K562 (cell line): ENCODE data around the gene GLTP. TPM values are rescaled to one million over a fixed set of nuclear protein-coding genes. Genes with fewer than 3 reads are reported as not detected.
A peak's percentile ranks its signal among the peaks of the same experiment; 100 is the strongest.

Experiments used
- ATAC-seq: fragments of 200-7000 bp; cut with Tn5 transposase; 3 replicates; pipeline ENCODE4 v1.9.1; 2020; ENCODE audit warnings: moderate library complexity
- BruUV-seq: library from RNA; stranded (reverse); fragments of 400-500 nt; replicated peaks from 2 replicates; lab custom pipeline; 2021; lab: Mats Ljungman, UMichigan
- CTCF ChIA-PET: fragments of 300-600 bp; formaldehyde crosslinking; extraction: SDS; loops from one replicate; lab custom pipeline; 2021; ENCODE audit warnings: low intra/inter-chr PET ratio; lab: Yijun Ruan, JAX
- POLR2A ChIA-PET: fragments of 300-600, 350-650 bp; sonication (Branson Sonifier 250); formaldehyde crosslinking; extraction: SDS; loops from one replicate; lab custom pipeline; 2021; ENCODE audit warnings: antibody characterized with exemption, inconsistent platforms; lab: Yijun Ruan, JAX
- DNase-seq, 4 experiments: peaks; one replicate each; pipeline versions ENCODE4 v3.0.0 to v3.0.0-alpha.2; 2011 to 2018; ENCODE audit warnings: low spot score in 3 of 4, mixed read lengths in 3 of 4; ENCODE audit errors: extremely low read depth in 1 of 4
- FAIRE-seq: peaks from 2 replicates; lab custom pipeline; 2011; peaks lifted over from hg19 to GRCh38; lab: Jason Lieb, UNC
- H2AFZ ChIP-seq: 2 replicates; pipeline ENCODE4 v1.6.0; 2011; ENCODE audit warnings: low read depth, low read length, control low read depth, inconsistent platforms
- H3K27ac ChIP-seq: fragments of 200-600 bp; 3 replicates; pipeline ENCODE4 v1.8.0; 2011; ENCODE audit warnings: low read depth, mild to moderate bottlenecking, control low read depth, inconsistent platforms, low read length, moderate library complexity, mixed read lengths; ENCODE audit errors: extremely low read depth
- H3K27me3 ChIP-seq, 2 experiments: fragments of 300-600 bp in 1 of 2; 2 replicates in 1 of 2; 3 replicates in 1 of 2; pipeline versions ENCODE4 v1.6.0 to v1.8.0; 2011; ENCODE audit warnings: inconsistent platforms in 2 of 2, low read length in 2 of 2, mild to moderate bottlenecking in 1 of 2, mixed read lengths in 1 of 2, moderate library complexity in 1 of 2; ENCODE audit not compliant: control insufficient read depth in 2 of 2, insufficient read depth in 2 of 2
- H3K36me3 ChIP-seq: fragments of 300-600 bp; 3 replicates; pipeline ENCODE4 v1.8.0; 2011; ENCODE audit warnings: mild to moderate bottlenecking, low read length, inconsistent platforms; ENCODE audit not compliant: control insufficient read depth, insufficient read depth
- H3K4me1 ChIP-seq, 2 experiments: fragments of 200-600 bp in 1 of 2; replicated peaks in 1 of 2; 2 replicates in 1 of 2; 3 replicates in 1 of 2; pipeline versions ENCODE4 v1.5.1 to v1.8.0; 2011; ENCODE audit warnings: inconsistent platforms in 2 of 2, low read length in 2 of 2, mild to moderate bottlenecking in 1 of 2, mixed read lengths in 1 of 2, moderate library complexity in 1 of 2; ENCODE audit not compliant: control insufficient read depth in 2 of 2, insufficient read depth in 2 of 2
- H3K4me2 ChIP-seq: 2 replicates; pipeline ENCODE4 v1.6.1; 2011; ENCODE audit warnings: low read length, control low read depth, inconsistent platforms, mixed read lengths; ENCODE audit not compliant: insufficient read depth
- H3K4me3 ChIP-seq: fragments of 200-600 bp; sonication (generic), shearing (Covaris generic); 2 replicates; pipeline ENCODE4 v1.5.1; 2016; ENCODE audit warnings: control low read depth, inconsistent platforms
- H3K79me2 ChIP-seq: fragments of 200-600 bp; 3 replicates; pipeline ENCODE4 v1.8.0; 2011; ENCODE audit warnings: low read length, inconsistent platforms; ENCODE audit not compliant: control insufficient read depth, insufficient read depth
- H3K9ac ChIP-seq, 2 experiments: 2 replicates each; pipeline versions ENCODE4 v1.6.0 to v1.6.1; 2011; ENCODE audit warnings: low read depth in 2 of 2, low read length in 2 of 2, control low read depth in 1 of 2, inconsistent platforms in 1 of 2, mild to moderate bottlenecking in 1 of 2, mixed read lengths in 1 of 2; ENCODE audit not compliant: insufficient read depth in 1 of 2
- H3K9me1 ChIP-seq: one replicate; pipeline ENCODE4 v1.6.0; 2011; ENCODE audit warnings: inconsistent platforms, mild to moderate bottlenecking, low read length, moderate library complexity; ENCODE audit not compliant: control insufficient read depth, insufficient read depth
- H3K9me3 ChIP-seq: replicated peaks from 2 replicates; pipeline ENCODE4 v1.5.1; 2011; ENCODE audit warnings: low read depth, low read length, inconsistent platforms; ENCODE audit not compliant: control insufficient read depth, insufficient read depth
- H4K20me1 ChIP-seq: replicated peaks from 2 replicates; pipeline ENCODE4 v1.6.1; 2011; ENCODE audit warnings: low read length, inconsistent platforms, mixed read lengths; ENCODE audit not compliant: control insufficient read depth, insufficient read depth
- NCOA4 ChIP-seq: fragments of 450-650 bp; IDR thresholded peaks from 2 replicates; pipeline ENCODE4 v1.6.1; 2018; ENCODE audit warnings: mild to moderate bottlenecking; ENCODE audit not compliant: partially characterized antibody
- WGBS: fragments of 100-300 bp; shearing (Covaris generic); methylation state at CpG from one replicate; pipeline ENCODE4 v1.1.6; 2016; ENCODE audit warnings: low coverage, mixed read lengths; ENCODE audit not compliant: insufficient coverage; ENCODE audit errors: missing lambda C conversion rate; 5-methylcytosine and 5-hydroxymethylcytosine counted together
- in situ Hi-C: fragments of 300-500 bp; cut with MboI; formaldehyde crosslinking; loops from 4 replicates; pipeline ENCODE4 v1.15.0; 2018; ENCODE audit warnings: inconsistent platforms, mixed read lengths
- intact Hi-C: fragments of 100-400 bp; cut with micrococcal nuclease; formaldehyde crosslinking; loops from 2 replicates; pipeline ENCODE4 v1.14.2; 2022
- polyA plus RNA-seq, 8 experiments: library from polyadenylated mRNA; depleted of rRNA in 4 of 8; stranded (reverse) in 5 of 8; unstranded in 3 of 8; fragments of >200 nt; fragmentation: Nextera tagmentation in 2 of 8; fragmentation: Illumina TruSeq in 1 of 8; extraction: Ambion mirVana in 2 of 8; extraction: Trizol in 1 of 8; gene quantifications; 2 replicates each; pipeline versions ENCODE4 v1.2.1 to v1.2.3, GENCODE V29; 2011 to 2014; ENCODE audit warnings: inconsistent platforms in 1 of 8, missing spikeins in 1 of 8
- total RNA-seq, 7 experiments: library from RNA; depleted of rRNA in 6 of 7; stranded (reverse); fragments of >200 nt in 6 of 7; fragmentation: Illumina TruSeq in 2 of 7; extraction: Trizol in 2 of 7; gene quantifications; 2 replicates each; pipeline versions ENCODE4 v1.2.1 to v1.2.3, GENCODE V29; 2011 to 2021; ENCODE audit warnings: low replicate concordance in 1 of 7
- TF ChIP-seq, protein P1 (sequence below), 3 experiments: IDR thresholded peaks in 2 of 3; conservative IDR thresholded peaks in 1 of 3; 2 replicates each; pipeline ENCODE4 v1.5.1; 2011 to 2012; ENCODE audit warnings: low read length in 3 of 3, mild to moderate bottlenecking in 3 of 3, control low read depth in 2 of 3, improper control_type of control experiment in 1 of 3, inconsistent platforms in 1 of 3, low read depth in 1 of 3, mixed read lengths in 1 of 3, moderate library complexity in 1 of 3; ENCODE audit not compliant: insufficient read depth in 2 of 3

GLTP gene
- total and polyA plus RNA-seq, 9 of the 15 experiments (the other 6 are each of a cell fraction or from before 2014, with no cell fraction given) = 4.4 to 8.3 (median 6.1) TPM

DNA sequence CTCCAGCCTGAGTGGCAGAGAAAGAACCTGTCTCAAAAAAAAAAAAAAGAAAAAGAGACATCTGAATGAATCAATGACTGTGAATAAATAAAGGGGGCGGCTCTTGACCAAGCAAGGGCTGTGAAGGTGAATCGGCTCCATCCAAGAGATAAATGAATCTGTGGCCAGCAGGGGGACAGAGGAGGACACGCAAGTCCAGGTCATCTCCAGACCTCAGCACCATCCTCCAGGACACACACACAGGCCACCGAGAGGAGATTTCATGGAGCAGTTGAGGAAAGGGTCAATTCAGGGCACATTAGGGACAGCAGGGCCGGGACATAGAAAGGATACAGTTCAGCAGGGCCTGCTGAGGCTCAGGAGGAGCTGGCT is 68.7 kb downstream of the GLTP start:
- Histone ChIP-seq H3K4me2 (no peak overlapping the region), H4K20me1 (no peaks in the 10 kb centered on the region), H2AFZ (no peak overlapping the region), H3K27ac (no peak overlapping the region), H3K4me1 (no peaks in the 10 kb centered on the region; a peak in 1 of 5 replicates), H3K27me3 (peaks cover 0 to 10% of the 10 kb centered on the region in 2 experiments; a peak in 2 of 5 replicates), H3K9ac (no peak overlapping the region), H3K9me1 (no peaks in the 10 kb centered on the region), H3K9me3 (no peaks in the 10 kb centered on the region), H3K4me3 (no peak overlapping the region), H3K79me2 (no peaks in the 10 kb centered on the region), H3K36me3 (no peaks in the 10 kb centered on the region)
- CTCF ChIA-PET = no interaction called here
- in situ Hi-C loops = no loop called here
- DNase-seq (no peak), ATAC-seq (0 out of 3 replicates have a peak, but pooled peaks have one; percentile 46), FAIRE-seq (no peak)
- WGBS = 3% methylated on average over 5 of the region's 5 CpGs
- intact Hi-C loops = no loop called here
- no TSS peak for BruUV-seq
- POLR2A ChIA-PET = interaction anchor here (1.0 kb wide), 1 partner anchor 119 kb away, joined by 3 read pairs; no protein-coding TSS in a partner anchor
- no peak for TF ChIP-seq NCOA4
- TF ChIP-seq, protein P1, sequence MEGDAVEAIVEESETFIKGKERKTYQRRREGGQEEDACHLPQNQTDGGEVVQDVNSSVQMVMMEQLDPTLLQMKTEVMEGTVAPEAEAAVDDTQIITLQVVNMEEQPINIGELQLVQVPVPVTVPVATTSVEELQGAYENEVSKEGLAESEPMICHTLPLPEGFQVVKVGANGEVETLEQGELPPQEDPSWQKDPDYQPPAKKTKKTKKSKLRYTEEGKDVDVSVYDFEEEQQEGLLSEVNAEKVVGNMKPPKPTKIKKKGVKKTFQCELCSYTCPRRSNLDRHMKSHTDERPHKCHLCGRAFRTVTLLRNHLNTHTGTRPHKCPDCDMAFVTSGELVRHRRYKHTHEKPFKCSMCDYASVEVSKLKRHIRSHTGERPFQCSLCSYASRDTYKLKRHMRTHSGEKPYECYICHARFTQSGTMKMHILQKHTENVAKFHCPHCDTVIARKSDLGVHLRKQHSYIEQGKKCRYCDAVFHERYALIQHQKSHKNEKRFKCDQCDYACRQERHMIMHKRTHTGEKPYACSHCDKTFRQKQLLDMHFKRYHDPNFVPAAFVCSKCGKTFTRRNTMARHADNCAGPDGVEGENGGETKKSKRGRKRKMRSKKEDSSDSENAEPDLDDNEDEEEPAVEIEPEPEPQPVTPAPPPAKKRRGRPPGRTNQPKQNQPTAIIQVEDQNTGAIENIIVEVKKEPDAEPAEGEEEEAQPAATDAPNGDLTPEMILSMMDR (IDR thresholded peaks at IDR 0.05 in 2 of 3, conservative IDR thresholded peaks at IDR 0.05 in 1 of 3; ENCODE audit: insufficient read depth in 2 of 3, low read depth in 1 of 3, low read length in 3 of 3) = peak in 2 of 3 experiments; percentile 16 to 21; a peak in 1 of 6 replicates
